ENCODE results near the gene SYT14.

SYT14 gene

DNA sequence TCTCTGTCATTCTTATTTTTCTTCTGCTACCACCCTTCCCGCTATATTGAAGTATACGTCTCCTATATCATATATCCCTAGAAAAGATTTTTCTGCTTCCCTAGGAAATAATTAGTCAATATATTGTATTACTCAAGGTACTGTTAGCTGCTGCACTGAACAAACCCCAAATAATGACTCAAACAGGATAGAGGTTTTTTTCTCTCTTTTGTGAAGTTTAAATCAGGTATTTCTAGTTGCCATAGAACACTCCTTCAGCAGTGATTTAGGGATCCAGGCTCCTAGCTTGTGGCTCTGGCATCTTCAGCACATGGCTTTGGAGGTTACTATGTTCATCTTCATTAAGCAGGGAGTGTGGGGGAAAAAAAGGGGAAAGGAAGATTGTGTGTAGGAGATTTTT is 18.1 kb downstream of the SYT14 start:
- TF ChIP-seq YY1 (IDR thresholded peaks at IDR 0.05; ENCODE audit: low read depth) (no peak), FOXM1 (IDR thresholded peaks at IDR 0.05; ENCODE audit: borderline replicate concordance, low read depth) (no peak), NFIC (IDR thresholded peaks at IDR 0.05) (no peak), CREB1 (IDR thresholded peaks at IDR 0.05; ENCODE audit: low read depth) (no peak)

DNA sequence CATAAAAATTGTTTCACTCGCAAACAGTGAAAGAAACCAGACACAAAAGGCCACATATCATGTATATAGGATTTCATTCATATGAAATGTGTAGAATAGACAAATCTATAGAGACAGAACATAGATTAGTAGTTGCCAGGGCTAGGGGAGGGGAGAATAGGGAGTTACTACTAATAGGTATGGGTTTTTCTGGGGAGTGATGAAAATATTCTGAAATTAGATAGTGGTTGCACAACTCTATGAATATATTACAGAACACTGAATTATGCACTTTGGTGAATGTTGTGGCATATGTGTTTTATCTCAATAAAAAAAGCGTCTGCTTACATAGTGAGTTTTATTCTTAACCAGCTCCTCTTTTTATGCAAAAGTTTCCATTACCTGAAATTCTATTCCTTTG is 21.6 kb downstream of the SYT14 start:
- TF ChIP-seq YY1 (IDR thresholded peaks at IDR 0.05; ENCODE audit: low read depth) (no peak), TEAD4 (IDR thresholded peaks at IDR 0.05) (no peak), CEBPB (IDR thresholded peaks at IDR 0.05) (no peak), EP300 (IDR thresholded peaks at IDR 0.05; ENCODE audit: borderline replicate concordance) (no peak), TAF1 (IDR thresholded peaks at IDR 0.05; ENCODE audit: low read depth) (no peak), EGR1 (IDR thresholded peaks at IDR 0.05) (no peak), NFIC (IDR thresholded peaks at IDR 0.05) (no peak)
- TF ChIP-seq, protein P1, sequence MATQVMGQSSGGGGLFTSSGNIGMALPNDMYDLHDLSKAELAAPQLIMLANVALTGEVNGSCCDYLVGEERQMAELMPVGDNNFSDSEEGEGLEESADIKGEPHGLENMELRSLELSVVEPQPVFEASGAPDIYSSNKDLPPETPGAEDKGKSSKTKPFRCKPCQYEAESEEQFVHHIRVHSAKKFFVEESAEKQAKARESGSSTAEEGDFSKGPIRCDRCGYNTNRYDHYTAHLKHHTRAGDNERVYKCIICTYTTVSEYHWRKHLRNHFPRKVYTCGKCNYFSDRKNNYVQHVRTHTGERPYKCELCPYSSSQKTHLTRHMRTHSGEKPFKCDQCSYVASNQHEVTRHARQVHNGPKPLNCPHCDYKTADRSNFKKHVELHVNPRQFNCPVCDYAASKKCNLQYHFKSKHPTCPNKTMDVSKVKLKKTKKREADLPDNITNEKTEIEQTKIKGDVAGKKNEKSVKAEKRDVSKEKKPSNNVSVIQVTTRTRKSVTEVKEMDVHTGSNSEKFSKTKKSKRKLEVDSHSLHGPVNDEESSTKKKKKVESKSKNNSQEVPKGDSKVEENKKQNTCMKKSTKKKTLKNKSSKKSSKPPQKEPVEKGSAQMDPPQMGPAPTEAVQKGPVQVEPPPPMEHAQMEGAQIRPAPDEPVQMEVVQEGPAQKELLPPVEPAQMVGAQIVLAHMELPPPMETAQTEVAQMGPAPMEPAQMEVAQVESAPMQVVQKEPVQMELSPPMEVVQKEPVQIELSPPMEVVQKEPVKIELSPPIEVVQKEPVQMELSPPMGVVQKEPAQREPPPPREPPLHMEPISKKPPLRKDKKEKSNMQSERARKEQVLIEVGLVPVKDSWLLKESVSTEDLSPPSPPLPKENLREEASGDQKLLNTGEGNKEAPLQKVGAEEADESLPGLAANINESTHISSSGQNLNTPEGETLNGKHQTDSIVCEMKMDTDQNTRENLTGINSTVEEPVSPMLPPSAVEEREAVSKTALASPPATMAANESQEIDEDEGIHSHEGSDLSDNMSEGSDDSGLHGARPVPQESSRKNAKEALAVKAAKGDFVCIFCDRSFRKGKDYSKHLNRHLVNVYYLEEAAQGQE (IDR thresholded peaks at IDR 0.05; ENCODE audit: low read depth): no peak
- TF ChIP-seq, protein P2, sequence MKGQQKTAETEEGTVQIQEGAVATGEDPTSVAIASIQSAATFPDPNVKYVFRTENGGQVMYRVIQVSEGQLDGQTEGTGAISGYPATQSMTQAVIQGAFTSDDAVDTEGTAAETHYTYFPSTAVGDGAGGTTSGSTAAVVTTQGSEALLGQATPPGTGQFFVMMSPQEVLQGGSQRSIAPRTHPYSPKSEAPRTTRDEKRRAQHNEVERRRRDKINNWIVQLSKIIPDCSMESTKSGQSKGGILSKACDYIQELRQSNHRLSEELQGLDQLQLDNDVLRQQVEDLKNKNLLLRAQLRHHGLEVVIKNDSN (IDR thresholded peaks at IDR 0.05): no peak
- TF ChIP-seq, protein P3, sequence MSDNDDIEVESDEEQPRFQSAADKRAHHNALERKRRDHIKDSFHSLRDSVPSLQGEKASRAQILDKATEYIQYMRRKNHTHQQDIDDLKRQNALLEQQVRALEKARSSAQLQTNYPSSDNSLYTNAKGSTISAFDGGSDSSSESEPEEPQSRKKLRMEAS (IDR thresholded peaks at IDR 0.05): no peak

DNA sequence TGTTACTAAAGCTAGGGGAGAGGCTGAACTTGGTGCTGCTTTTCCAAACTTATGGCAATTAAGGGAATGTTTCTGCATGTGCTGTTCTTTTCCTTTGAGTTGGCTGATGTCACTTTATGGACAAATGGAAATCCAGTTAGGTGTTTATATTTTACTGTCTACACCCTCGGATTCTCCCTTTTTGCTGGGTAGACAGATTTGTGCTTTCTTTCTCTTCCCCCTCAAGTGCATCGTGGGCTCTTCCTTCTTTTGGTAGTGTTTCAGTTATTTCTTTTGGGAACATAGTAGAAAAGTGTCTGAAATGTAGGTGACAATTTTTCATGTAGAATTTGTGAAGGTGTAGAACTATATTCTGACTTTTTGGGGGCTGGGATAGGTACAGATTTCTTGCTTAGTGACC is 22.9 kb downstream of the SYT14 start:
- TF ChIP-seq, protein P1 (IDR thresholded peaks at IDR 0.05; ENCODE audit: low read depth): no peak
- no peak for TF ChIP-seq TAF1 (IDR thresholded peaks at IDR 0.05; ENCODE audit: low read depth)
- TF ChIP-seq NFIC (IDR thresholded peaks at IDR 0.05): no peak
- TF ChIP-seq, protein P2 (IDR thresholded peaks at IDR 0.05): no peak
- TF ChIP-seq, protein P3 (IDR thresholded peaks at IDR 0.05): no peak
- no peak for TF ChIP-seq EP300 (IDR thresholded peaks at IDR 0.05; ENCODE audit: borderline replicate concordance)
- TF ChIP-seq ZBTB7A (IDR thresholded peaks at IDR 0.05; ENCODE audit: low read depth): no peak
- TF ChIP-seq FOXM1 (IDR thresholded peaks at IDR 0.05; ENCODE audit: borderline replicate concordance, low read depth): no peak
- TF ChIP-seq TCF12 (IDR thresholded peaks at IDR 0.05; ENCODE audit: low read depth): no peak
- no peak for TF ChIP-seq EGR1 (IDR thresholded peaks at IDR 0.05)
- no peak for TF ChIP-seq RAD21 (IDR thresholded peaks at IDR 0.05; ENCODE audit: low read depth)
- no peak for TF ChIP-seq CEBPB (IDR thresholded peaks at IDR 0.05)
- no peak for TF ChIP-seq CREB1 (IDR thresholded peaks at IDR 0.05; ENCODE audit: low read depth)
- TF ChIP-seq TEAD4 (IDR thresholded peaks at IDR 0.05): no peak
- TF ChIP-seq YY1 (IDR thresholded peaks at IDR 0.05; ENCODE audit: low read depth): no peak

DNA sequence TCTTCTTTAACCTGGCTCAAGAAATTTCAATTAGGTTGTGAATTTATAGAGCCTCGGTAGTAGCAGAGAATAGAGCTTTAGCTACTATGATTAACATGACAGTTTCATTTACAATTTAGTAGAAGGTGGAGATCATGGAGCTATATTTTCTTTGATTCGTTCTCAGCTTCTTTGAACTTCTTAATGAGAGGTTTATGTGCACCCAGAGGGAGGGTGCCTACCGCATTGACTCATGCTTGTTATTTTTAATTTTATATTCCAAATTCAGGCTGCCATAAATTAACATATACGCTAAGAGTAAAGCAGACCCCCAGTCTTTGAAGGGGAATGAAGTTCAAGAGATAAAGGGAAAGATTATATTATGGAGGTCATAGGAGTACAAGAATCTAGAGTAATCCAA is 24.4 kb downstream of the SYT14 start:
- no peak for TF ChIP-seq ZBTB7A (IDR thresholded peaks at IDR 0.05; ENCODE audit: low read depth)
- no peak for TF ChIP-seq FOXM1 (IDR thresholded peaks at IDR 0.05; ENCODE audit: borderline replicate concordance, low read depth)

DNA sequence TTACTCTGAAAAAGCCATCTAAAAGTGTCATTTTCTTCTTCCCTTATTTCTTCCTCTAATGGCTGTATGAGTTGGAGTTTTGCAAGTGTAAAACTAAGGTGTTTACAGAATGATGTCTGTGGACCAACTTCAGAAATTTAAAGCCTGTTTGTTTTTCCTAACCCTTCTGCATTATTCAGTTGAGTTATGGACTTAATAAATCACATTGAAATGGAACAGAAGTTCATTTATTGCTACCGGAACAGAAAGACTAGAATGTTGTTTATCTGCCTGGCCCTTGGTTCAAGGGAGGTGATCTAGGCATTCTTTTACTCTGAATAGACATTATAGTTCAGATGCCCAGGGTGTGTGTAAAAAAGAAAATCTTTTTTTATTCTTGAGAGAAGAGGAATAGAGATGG is 24.8 kb downstream of the SYT14 start:
- TF ChIP-seq NFIC (IDR thresholded peaks at IDR 0.05): no peak

DNA sequence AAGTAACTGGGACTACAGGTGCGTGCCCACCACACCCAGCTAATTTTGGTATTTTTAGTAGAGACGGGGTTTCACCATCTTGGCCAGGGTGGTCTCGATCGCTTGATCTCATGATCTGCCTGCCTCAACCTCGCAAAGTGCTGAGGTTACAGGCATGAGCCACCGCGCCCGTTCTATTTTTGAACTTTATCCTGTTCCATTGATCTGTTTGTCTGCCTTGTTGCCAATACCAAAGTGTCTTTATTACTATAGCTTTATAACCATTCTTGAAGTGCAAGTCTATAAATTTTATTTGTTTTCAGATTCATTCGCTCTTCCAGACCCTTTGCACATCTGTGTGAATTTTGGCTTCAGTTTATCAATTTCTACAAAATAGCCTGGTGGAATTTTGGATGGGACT is 28.0 kb downstream of the SYT14 start:
- TF ChIP-seq, protein P3 (IDR thresholded peaks at IDR 0.05): no peak
- TF ChIP-seq TEAD4 (IDR thresholded peaks at IDR 0.05) (no peak), YY1 (IDR thresholded peaks at IDR 0.05; ENCODE audit: low read depth) (no peak), EGR1 (IDR thresholded peaks at IDR 0.05) (no peak), CEBPB (IDR thresholded peaks at IDR 0.05) (no peak), ZBTB7A (IDR thresholded peaks at IDR 0.05; ENCODE audit: low read depth) (no peak), FOXM1 (IDR thresholded peaks at IDR 0.05; ENCODE audit: borderline replicate concordance, low read depth) (no peak), TAF1 (IDR thresholded peaks at IDR 0.05; ENCODE audit: low read depth) (no peak)
- TF ChIP-seq, protein P2 (IDR thresholded peaks at IDR 0.05): no peak
- TF ChIP-seq, protein P1 (IDR thresholded peaks at IDR 0.05; ENCODE audit: low read depth): no peak

Measured in Ishikawa (cell line).